Measurements from ENCODE around the gene TLDC2.

The TLDC2 gene

GRCh38 chr20:36875702-36876472 lies at the start of gene TLDC2:
TLDC2 (plus strand) TSS chr20:36876138; CDS start chr20:36876175, 37 bp downstream.
- no peak within 1 kb of the TSS for H3K27ac ChIP-seq (ENCODE audit: low read depth, low read length)
- H3K79me2 ChIP-seq (ENCODE audit: control insufficient read depth, insufficient read depth, low read length, unreplicated experiment): no peaks in the 10 kb centered on the region
- H3K4me1 ChIP-seq (ENCODE audit: control insufficient read depth, insufficient read depth, low read length, unreplicated experiment): no peaks in the 10 kb centered on the region
- no peaks in the 10 kb centered on the region for H3K36me3 ChIP-seq (ENCODE audit: insufficient read depth, low read length)
- H2AFZ ChIP-seq (ENCODE audit: low read length, unreplicated experiment): no peak within 1 kb of the TSS
- no peaks in the 10 kb centered on the region for H3K27me3 ChIP-seq (ENCODE audit: insufficient read depth, low read length)
- no peak within 1 kb of the TSS for H3K4me3 ChIP-seq (ENCODE audit: low read depth, low read length)

- H3K27ac ChIP-seq (ENCODE audit: low read depth, low read length): no peak overlapping the region
- H3K27me3 ChIP-seq (ENCODE audit: insufficient read depth, low read length): no peaks in the 10 kb centered on the region
These were observed 49.2 kb upstream of the TLDC2 start for GRCh38 chr20:36826554-36827244.

GRCh38 chr20:36827541-36828279 lies 48.2 kb upstream of the TLDC2 start:
- Histone ChIP-seq H3K27ac (ENCODE audit: low read depth, low read length) (no peak overlapping the region), H3K4me3 (ENCODE audit: low read depth, low read length) (no peak overlapping the region), H3K27me3 (ENCODE audit: insufficient read depth, low read length) (no peaks in the 10 kb centered on the region), H3K36me3 (ENCODE audit: insufficient read depth, low read length) (0 out of 2 replicates have a peak, but pooled peaks cover 9% of the 10 kb centered on the region), H3K4me1 (ENCODE audit: control insufficient read depth, insufficient read depth, low read length, unreplicated experiment) (peaks cover 27% of the 10 kb centered on the region), H3K79me2 (ENCODE audit: control insufficient read depth, insufficient read depth, low read length, unreplicated experiment) (no peaks in the 10 kb centered on the region), H2AFZ (ENCODE audit: low read length, unreplicated experiment) (no peak overlapping the region)

More at GRCh38 chr20:36826554-36827244, 49.2 kb upstream of the TLDC2 start:
- H2AFZ ChIP-seq (ENCODE audit: low read length, unreplicated experiment): no peak overlapping the region
- H3K4me1 ChIP-seq (ENCODE audit: control insufficient read depth, insufficient read depth, low read length, unreplicated experiment): peaks cover 17% of the 10 kb centered on the region
- no peaks in the 10 kb centered on the region for H3K79me2 ChIP-seq (ENCODE audit: control insufficient read depth, insufficient read depth, low read length, unreplicated experiment)
- H3K36me3 ChIP-seq (ENCODE audit: insufficient read depth, low read length): 0 out of 2 replicates have a peak, but pooled peaks cover 9% of the 10 kb centered on the region
- H3K4me3 ChIP-seq (ENCODE audit: low read depth, low read length): no peak overlapping the region

- H3K27ac ChIP-seq (ENCODE audit: low read depth, low read length): peak overlapping the region; percentile 94
These were observed 44.9 kb upstream of the TLDC2 start for GRCh38 chr20:36830791-36831691.

GRCh38 chr20:36832791-36833190 lies 43.1 kb upstream of the TLDC2 start:
- Histone ChIP-seq H3K27ac (ENCODE audit: low read depth, low read length) (peak overlapping the region; percentile 94), H3K36me3 (ENCODE audit: insufficient read depth, low read length) (0 out of 2 replicates have a peak, but pooled peaks cover 7% of the 10 kb centered on the region), H2AFZ (ENCODE audit: low read length, unreplicated experiment) (no peak overlapping the region), H3K4me1 (ENCODE audit: control insufficient read depth, insufficient read depth, low read length, unreplicated experiment) (peaks cover 45% of the 10 kb centered on the region), H3K4me3 (ENCODE audit: low read depth, low read length) (no peak overlapping the region), H3K79me2 (ENCODE audit: control insufficient read depth, insufficient read depth, low read length, unreplicated experiment) (peaks cover 12% of the 10 kb centered on the region), H3K27me3 (ENCODE audit: insufficient read depth, low read length) (no peaks in the 10 kb centered on the region)

More at GRCh38 chr20:36830791-36831691, 44.9 kb upstream of the TLDC2 start:
- H2AFZ ChIP-seq (ENCODE audit: low read length, unreplicated experiment): no peak overlapping the region
- H3K4me1 ChIP-seq (ENCODE audit: control insufficient read depth, insufficient read depth, low read length, unreplicated experiment): peaks cover 45% of the 10 kb centered on the region
- H3K36me3 ChIP-seq (ENCODE audit: insufficient read depth, low read length): 0 out of 2 replicates have a peak, but pooled peaks cover 7% of the 10 kb centered on the region
- H3K79me2 ChIP-seq (ENCODE audit: control insufficient read depth, insufficient read depth, low read length, unreplicated experiment): peaks cover 12% of the 10 kb centered on the region
- no peaks in the 10 kb centered on the region for H3K27me3 ChIP-seq (ENCODE audit: insufficient read depth, low read length)
- peak overlapping the region; percentile 0; the same call in 1 of the 2 replicates for H3K4me3 ChIP-seq (ENCODE audit: low read depth, low read length)

- Histone ChIP-seq H3K79me2 (ENCODE audit: control insufficient read depth, insufficient read depth, low read length, unreplicated experiment) (peaks cover 12% of the 10 kb centered on the region), H3K27ac (ENCODE audit: low read depth, low read length) (peak overlapping the region; percentile 94)
These were observed 42.5 kb upstream of the TLDC2 start for GRCh38 chr20:36833275-36834020.

GRCh38 chr20:36835025-36835424 lies 40.9 kb upstream of the TLDC2 start:
- Histone ChIP-seq H2AFZ (ENCODE audit: low read length, unreplicated experiment) (no peak overlapping the region), H3K4me3 (ENCODE audit: low read depth, low read length) (peak overlapping the region; percentile 58), H3K27me3 (ENCODE audit: insufficient read depth, low read length) (no peaks in the 10 kb centered on the region), H3K27ac (ENCODE audit: low read depth, low read length) (peak overlapping the region; percentile 76), H3K36me3 (ENCODE audit: insufficient read depth, low read length) (no peaks in the 10 kb centered on the region), H3K79me2 (ENCODE audit: control insufficient read depth, insufficient read depth, low read length, unreplicated experiment) (peaks cover 12% of the 10 kb centered on the region), H3K4me1 (ENCODE audit: control insufficient read depth, insufficient read depth, low read length, unreplicated experiment) (peaks cover 45% of the 10 kb centered on the region)

More at GRCh38 chr20:36833275-36834020, 42.5 kb upstream of the TLDC2 start:
- H3K4me3 ChIP-seq (ENCODE audit: low read depth, low read length): no peak overlapping the region
- no peaks in the 10 kb centered on the region for H3K27me3 ChIP-seq (ENCODE audit: insufficient read depth, low read length)
- peaks cover 45% of the 10 kb centered on the region for H3K4me1 ChIP-seq (ENCODE audit: control insufficient read depth, insufficient read depth, low read length, unreplicated experiment)
- H2AFZ ChIP-seq (ENCODE audit: low read length, unreplicated experiment): no peak overlapping the region
- H3K36me3 ChIP-seq (ENCODE audit: insufficient read depth, low read length): 0 out of 2 replicates have a peak, but pooled peaks cover 4% of the 10 kb centered on the region

GRCh38 chr20:36835453-36836198 lies 40.3 kb upstream of the TLDC2 start:
- no peaks in the 10 kb centered on the region for H3K27me3 ChIP-seq (ENCODE audit: insufficient read depth, low read length)
- peaks cover 39% of the 10 kb centered on the region for H3K4me1 ChIP-seq (ENCODE audit: control insufficient read depth, insufficient read depth, low read length, unreplicated experiment)
- no peaks in the 10 kb centered on the region for H3K36me3 ChIP-seq (ENCODE audit: insufficient read depth, low read length)
- H3K27ac ChIP-seq (ENCODE audit: low read depth, low read length): peak overlapping the region; percentile 76
- H3K79me2 ChIP-seq (ENCODE audit: control insufficient read depth, insufficient read depth, low read length, unreplicated experiment): peaks cover 12% of the 10 kb centered on the region
- H2AFZ ChIP-seq (ENCODE audit: low read length, unreplicated experiment): no peak overlapping the region
- peak overlapping the region; percentile 58 for H3K4me3 ChIP-seq (ENCODE audit: low read depth, low read length)

Measured in ACC112 (cell line).